Caco-2 (cell line): ENCODE data around the gene IL1RAPL1. TPM values are rescaled to one million over a fixed set of nuclear protein-coding genes. Genes with fewer than 3 reads are reported as not detected.

Experiments used
- BruUV-seq: library from RNA; stranded (reverse); fragments of 400-500 nt; replicated peaks from 2 replicates; lab custom pipeline; 2021; lab: Mats Ljungman, UMichigan
- CTCF ChIA-PET: fragments of 300-600 bp; sonication (Branson Sonifier 250); formaldehyde crosslinking; loops from one replicate; lab custom pipeline; 2022; ENCODE audit warnings: antibody characterized with exemption; lab: Charles Lee
- POLR2A ChIA-PET: fragments of 300-600 bp; sonication (Branson Sonifier 250); formaldehyde crosslinking; loops from one replicate; lab custom pipeline; 2022; ENCODE audit warnings: antibody characterized with exemption; lab: Charles Lee
- DNase-seq, 2 experiments: peaks; one replicate each; pipeline versions ENCODE4 v3.0.0 to v3.0.0-alpha.2; 2020 to 2022
- H3K27me3 ChIP-seq: replicated peaks from 2 replicates; pipeline ENCODE4 v1.6.0; 2011; ENCODE audit warnings: low read length; ENCODE audit not compliant: control insufficient read depth, insufficient read depth
- H3K36me3 ChIP-seq: 2 replicates; pipeline ENCODE4 v1.5.1; 2011; ENCODE audit warnings: low read length; ENCODE audit not compliant: control insufficient read depth, insufficient read depth
- H3K4me1 ChIP-seq: fragments of 250-450 bp; sonication (Bioruptor Pico); 2 replicates; pipeline ENCODE4 v1.5.1; 2020; ENCODE audit warnings: mild to moderate bottlenecking
- H3K4me3 ChIP-seq: 2 replicates; pipeline ENCODE4 v1.5.1; 2011; ENCODE audit warnings: low read depth, mild to moderate bottlenecking, control low read depth, low read length
- H3K9me3 ChIP-seq: fragments of 250-450 bp; sonication (Bioruptor Pico); 2 replicates; pipeline ENCODE4 v1.5.1; 2020; ENCODE audit warnings: mild to moderate bottlenecking, moderate library complexity
- H3K27ac Mint-ChIP-seq: one replicate; pipeline ENCODE4 v1.8.0; 2022; ENCODE audit warnings: mixed read lengths; ENCODE audit not compliant: unreplicated experiment
- H3K27me3 Mint-ChIP-seq: one replicate; pipeline ENCODE4 v1.8.0; 2022; ENCODE audit warnings: mixed read lengths; ENCODE audit not compliant: insufficient read depth, unreplicated experiment
- H3K36me3 Mint-ChIP-seq: one replicate; pipeline ENCODE4 v1.8.0; 2022; ENCODE audit warnings: mild to moderate bottlenecking, mixed read lengths; ENCODE audit not compliant: insufficient read depth, unreplicated experiment
- H3K4me1 Mint-ChIP-seq: one replicate; pipeline ENCODE4 v1.8.0; 2022; ENCODE audit warnings: low read depth, mixed read lengths; ENCODE audit not compliant: unreplicated experiment
- H3K4me3 Mint-ChIP-seq: one replicate; pipeline ENCODE4 v1.8.0; 2022; ENCODE audit warnings: mild to moderate bottlenecking, moderate library complexity, mixed read lengths; ENCODE audit not compliant: unreplicated experiment
- H3K9me3 Mint-ChIP-seq: one replicate; pipeline ENCODE4 v1.8.0; 2022; ENCODE audit warnings: mixed read lengths; ENCODE audit not compliant: unreplicated experiment
- intact Hi-C: fragments of 100-400 bp; cut with micrococcal nuclease; formaldehyde crosslinking; loops from one replicate; pipeline ENCODE4 v1.10.0; 2022; ENCODE audit not compliant: unreplicated experiment
- total RNA-seq: library from RNA; stranded (reverse); gene quantifications from 2 replicates; pipeline ENCODE4 v1.2.3, GENCODE V29; 2022
- TF ChIP-seq, protein P1 (sequence below), 2 experiments: fragments of 200-600 bp in 1 of 2; IDR thresholded peaks; 1 replicate in 1 of 2; 2 replicates in 1 of 2; pipeline versions ENCODE4 v1.5.1 to v1.8.0; 2011 to 2022; ENCODE audit warnings: antibody characterized with exemption in 1 of 2, control low read depth in 1 of 2, inconsistent platforms in 1 of 2, low read depth in 1 of 2, low read length in 1 of 2, mild to moderate bottlenecking in 1 of 2, moderate library complexity in 1 of 2; ENCODE audit not compliant: insufficient read depth in 1 of 2, severe bottlenecking in 1 of 2, unreplicated experiment in 1 of 2

IL1RAPL1 gene
- total RNA-seq, 1 experiment from 2014 or later, result not detected

DNA sequence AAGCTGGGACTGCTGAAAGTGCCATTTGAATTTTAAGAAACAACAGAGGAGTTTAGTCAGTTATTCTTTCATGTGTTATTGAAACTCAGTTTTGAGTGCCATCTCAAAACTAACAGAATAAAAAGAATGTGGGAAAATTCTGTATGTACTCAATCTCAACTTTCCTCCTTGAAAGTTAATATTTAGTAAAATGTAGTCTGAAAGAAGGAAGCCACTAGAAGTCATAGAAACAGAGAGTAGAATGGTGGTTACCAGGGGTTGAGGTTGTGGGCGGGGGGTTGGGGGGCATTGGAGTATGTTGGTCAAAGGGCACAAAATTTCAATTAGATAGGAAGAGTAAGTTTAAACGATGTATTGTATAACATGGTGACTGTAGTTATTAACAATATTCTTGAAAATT lies 999.9 kb downstream of the IL1RAPL1 start:
- intact Hi-C loops, result no loop called here
- Mint-ChIP-seq H3K27me3 (no peaks in the 10 kb centered on the region), H3K36me3 (no peaks in the 10 kb centered on the region), H3K9me3 (no peaks in the 10 kb centered on the region), H3K4me3 (no peak overlapping the region), H3K27ac (no peak overlapping the region), H3K4me1 (no peaks in the 10 kb centered on the region)
- ChIA-PET POLR2A (no interaction called here), CTCF (no interaction called here)
- no TSS peak for BruUV-seq
- Histone ChIP-seq H3K4me1 (peaks cover 14% of the 10 kb centered on the region), H3K4me3 (no peak overlapping the region), H3K36me3 (no peaks in the 10 kb centered on the region), H3K9me3 (no peaks in the 10 kb centered on the region), H3K27me3 (no peaks in the 10 kb centered on the region)
- DNase-seq, result no peak
- TF ChIP-seq, protein P1, sequence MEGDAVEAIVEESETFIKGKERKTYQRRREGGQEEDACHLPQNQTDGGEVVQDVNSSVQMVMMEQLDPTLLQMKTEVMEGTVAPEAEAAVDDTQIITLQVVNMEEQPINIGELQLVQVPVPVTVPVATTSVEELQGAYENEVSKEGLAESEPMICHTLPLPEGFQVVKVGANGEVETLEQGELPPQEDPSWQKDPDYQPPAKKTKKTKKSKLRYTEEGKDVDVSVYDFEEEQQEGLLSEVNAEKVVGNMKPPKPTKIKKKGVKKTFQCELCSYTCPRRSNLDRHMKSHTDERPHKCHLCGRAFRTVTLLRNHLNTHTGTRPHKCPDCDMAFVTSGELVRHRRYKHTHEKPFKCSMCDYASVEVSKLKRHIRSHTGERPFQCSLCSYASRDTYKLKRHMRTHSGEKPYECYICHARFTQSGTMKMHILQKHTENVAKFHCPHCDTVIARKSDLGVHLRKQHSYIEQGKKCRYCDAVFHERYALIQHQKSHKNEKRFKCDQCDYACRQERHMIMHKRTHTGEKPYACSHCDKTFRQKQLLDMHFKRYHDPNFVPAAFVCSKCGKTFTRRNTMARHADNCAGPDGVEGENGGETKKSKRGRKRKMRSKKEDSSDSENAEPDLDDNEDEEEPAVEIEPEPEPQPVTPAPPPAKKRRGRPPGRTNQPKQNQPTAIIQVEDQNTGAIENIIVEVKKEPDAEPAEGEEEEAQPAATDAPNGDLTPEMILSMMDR (IDR thresholded peaks at IDR 0.05; ENCODE audit: insufficient read depth in 1 of 2, low read depth in 1 of 2, low read length in 1 of 2, severe bottlenecking in 1 of 2, unreplicated experiment in 1 of 2), result no peak

GRCh38 chrX:29590921-29591320 lies 1003.7 kb downstream of the IL1RAPL1 start:
- peak overlapping the region; percentile 12 for H3K27ac Mint-ChIP-seq

DNA sequence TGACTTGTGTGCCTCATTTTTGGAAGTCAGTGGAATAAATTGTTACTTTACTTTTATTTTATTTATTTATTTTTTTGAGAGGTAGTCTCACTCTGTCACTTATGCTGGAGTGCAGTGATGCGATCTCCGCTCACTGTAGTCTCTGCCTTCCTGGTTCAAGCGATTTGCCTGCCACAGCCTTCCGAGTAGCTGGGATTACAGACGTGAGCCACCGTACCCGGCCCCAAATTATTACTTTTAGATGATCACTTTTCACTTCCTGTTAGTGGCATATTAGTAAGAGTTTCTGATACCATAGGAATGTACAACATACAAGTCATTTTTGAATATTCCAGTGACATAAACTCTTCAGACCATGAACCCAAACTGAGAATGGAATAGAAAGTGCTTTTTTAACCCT lies 1017.1 kb downstream of the IL1RAPL1 start:
- Mint-ChIP-seq H3K27me3 (no peaks in the 10 kb centered on the region), H3K9me3 (peaks cover 10% of the 10 kb centered on the region), H3K36me3 (no peaks in the 10 kb centered on the region), H3K4me1 (no peaks in the 10 kb centered on the region), H3K4me3 (no peak overlapping the region), H3K27ac (no peak overlapping the region)
- no peak for DNase-seq
- no peaks in the 10 kb centered on the region for H3K9me3 ChIP-seq
- TF ChIP-seq, protein P1 (IDR thresholded peaks at IDR 0.05; ENCODE audit: insufficient read depth in 1 of 2, low read depth in 1 of 2, low read length in 1 of 2, severe bottlenecking in 1 of 2, unreplicated experiment in 1 of 2), result no peak
- no peaks in the 10 kb centered on the region for H3K36me3 ChIP-seq
- CTCF ChIA-PET, result no interaction called here
- intact Hi-C loops, result no loop called here
- POLR2A ChIA-PET, result no interaction called here
- no peaks in the 10 kb centered on the region for H3K27me3 ChIP-seq
- H3K4me1 ChIP-seq, result no peaks in the 10 kb centered on the region
- no TSS peak for BruUV-seq
- H3K4me3 ChIP-seq, result no peak overlapping the region

More at GRCh38 chrX:29590921-29591320, 1003.7 kb downstream of the IL1RAPL1 start:
- no peaks in the 10 kb centered on the region for H3K9me3 Mint-ChIP-seq
- Histone ChIP-seq H3K27me3 (no peaks in the 10 kb centered on the region), H3K4me1 (peaks cover 14% of the 10 kb centered on the region), H3K9me3 (no peaks in the 10 kb centered on the region), H3K36me3 (no peaks in the 10 kb centered on the region), H3K4me3 (no peak overlapping the region)
- no peaks in the 10 kb centered on the region for H3K36me3 Mint-ChIP-seq
- intact Hi-C loops, result no loop called here
- no TSS peak for BruUV-seq
- no peak for DNase-seq
- ChIA-PET POLR2A (no interaction called here), CTCF (no interaction called here)
- no peaks in the 10 kb centered on the region for H3K27me3 Mint-ChIP-seq
- H3K4me3 Mint-ChIP-seq, result no peak overlapping the region
- H3K4me1 Mint-ChIP-seq, result no peaks in the 10 kb centered on the region
- TF ChIP-seq, protein P1 (IDR thresholded peaks at IDR 0.05; ENCODE audit: insufficient read depth in 1 of 2, low read depth in 1 of 2, low read length in 1 of 2, severe bottlenecking in 1 of 2, unreplicated experiment in 1 of 2), result no peak
